Neural progenitor cell (in vitro differentiated cells): Measurements from ENCODE around the gene SHLD1.

ENCODE experiments used
- EZH2 ChIP-seq: fragments of 200-600 bp; sonication (generic); IDR thresholded peaks from 2 replicates; pipeline ENCODE4 v1.6.1; 2017; ENCODE audit warnings: antibody characterized with exemption, mild to moderate bottlenecking, moderate library complexity
- EZH2phosphoT487 ChIP-seq: fragments of 200-600 bp; sonication (generic); IDR thresholded peaks from 2 replicates; pipeline ENCODE4 v1.6.1; 2017; ENCODE audit warnings: antibody characterized with exemption
- TF ChIP-seq, protein P1 (sequence below): fragments of 200-600 bp; sonication (generic); IDR thresholded peaks from 2 replicates; pipeline ENCODE4 v1.5.1; 2017; ENCODE audit warnings: antibody characterized with exemption, mild to moderate bottlenecking

DNA sequence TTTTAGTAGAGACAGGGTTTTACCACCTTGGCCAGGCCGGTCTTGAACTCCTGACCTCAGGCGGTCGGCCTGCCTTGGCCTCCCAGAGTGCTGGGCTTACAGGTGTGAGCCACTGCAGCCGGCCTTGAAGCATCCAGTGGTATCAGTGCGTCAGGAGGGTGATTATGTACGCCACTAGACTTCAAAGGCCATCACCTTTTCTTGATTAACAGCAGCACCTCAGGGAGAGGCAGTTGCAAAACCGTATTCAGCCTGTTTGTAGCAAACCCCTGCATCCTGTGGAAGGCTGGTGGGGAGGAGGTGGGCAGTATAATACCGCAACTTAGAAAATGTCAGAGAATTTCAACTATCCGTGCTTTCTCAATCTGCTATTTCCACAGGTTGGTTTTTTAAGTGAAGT is 27.3 kb upstream of the SHLD1 start:
- TF ChIP-seq, protein P1, sequence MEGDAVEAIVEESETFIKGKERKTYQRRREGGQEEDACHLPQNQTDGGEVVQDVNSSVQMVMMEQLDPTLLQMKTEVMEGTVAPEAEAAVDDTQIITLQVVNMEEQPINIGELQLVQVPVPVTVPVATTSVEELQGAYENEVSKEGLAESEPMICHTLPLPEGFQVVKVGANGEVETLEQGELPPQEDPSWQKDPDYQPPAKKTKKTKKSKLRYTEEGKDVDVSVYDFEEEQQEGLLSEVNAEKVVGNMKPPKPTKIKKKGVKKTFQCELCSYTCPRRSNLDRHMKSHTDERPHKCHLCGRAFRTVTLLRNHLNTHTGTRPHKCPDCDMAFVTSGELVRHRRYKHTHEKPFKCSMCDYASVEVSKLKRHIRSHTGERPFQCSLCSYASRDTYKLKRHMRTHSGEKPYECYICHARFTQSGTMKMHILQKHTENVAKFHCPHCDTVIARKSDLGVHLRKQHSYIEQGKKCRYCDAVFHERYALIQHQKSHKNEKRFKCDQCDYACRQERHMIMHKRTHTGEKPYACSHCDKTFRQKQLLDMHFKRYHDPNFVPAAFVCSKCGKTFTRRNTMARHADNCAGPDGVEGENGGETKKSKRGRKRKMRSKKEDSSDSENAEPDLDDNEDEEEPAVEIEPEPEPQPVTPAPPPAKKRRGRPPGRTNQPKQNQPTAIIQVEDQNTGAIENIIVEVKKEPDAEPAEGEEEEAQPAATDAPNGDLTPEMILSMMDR, result no peak
- TF ChIP-seq EZH2phosphoT487, result no peak
- TF ChIP-seq EZH2, result no peak
